Glomerular visceral epithelial cell (primary cell): ENCODE data around the gene GDI2.
"Not testable (repeated sequence)": the region's sequence is repeated elsewhere in the genome, so short reads cannot be mapped to it uniquely, and the experiment has no call there.

ENCODE experiments used
- DNase-seq: peaks from one replicate; pipeline ENCODE4 v3.0.0-alpha.2; 2016; ENCODE audit errors: extremely low spot score

Gene GDI2

DNA sequence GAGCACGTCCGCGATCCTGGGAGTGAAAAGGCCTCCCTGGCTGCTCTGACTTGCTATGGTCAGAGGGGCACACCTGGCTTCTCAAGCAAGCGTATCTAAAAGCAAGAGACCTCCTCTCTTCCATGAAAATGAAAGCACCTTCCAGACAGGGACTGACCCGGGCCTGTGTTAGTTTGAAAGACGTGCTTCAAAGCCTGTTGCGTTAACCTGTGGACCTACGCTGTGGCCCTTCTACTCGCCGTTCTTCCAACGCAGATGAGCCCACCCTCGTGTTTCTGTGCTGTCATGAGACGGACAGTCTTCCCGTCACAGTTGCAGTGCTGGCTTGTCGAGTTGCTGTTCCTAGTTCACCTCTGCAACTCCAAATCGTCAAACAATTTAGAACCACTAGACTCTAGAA, 15.5 kb upstream of the GDI2 start:
- no peak for DNase-seq

DNA sequence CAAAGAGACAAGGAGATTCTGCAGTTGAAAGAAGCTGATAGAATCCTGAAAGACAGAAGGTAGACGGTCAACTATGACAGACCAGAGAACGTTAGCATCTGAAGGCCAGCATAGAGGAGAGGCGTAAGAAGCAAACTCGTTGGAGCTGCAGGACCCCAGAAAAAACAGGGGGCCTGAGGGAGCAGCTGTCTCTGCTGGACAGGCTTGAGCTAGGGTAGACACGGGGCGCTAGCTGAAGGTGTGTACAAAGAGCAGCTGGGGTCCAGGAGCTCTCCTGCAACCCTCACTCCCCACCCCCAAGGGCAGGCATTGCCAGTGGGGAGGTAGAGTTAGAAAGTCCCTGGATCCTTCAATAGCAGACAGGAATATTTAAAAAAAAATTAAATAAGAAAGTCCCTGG, 14.6 kb upstream of the GDI2 start:
- DNase-seq: no peak

DNA sequence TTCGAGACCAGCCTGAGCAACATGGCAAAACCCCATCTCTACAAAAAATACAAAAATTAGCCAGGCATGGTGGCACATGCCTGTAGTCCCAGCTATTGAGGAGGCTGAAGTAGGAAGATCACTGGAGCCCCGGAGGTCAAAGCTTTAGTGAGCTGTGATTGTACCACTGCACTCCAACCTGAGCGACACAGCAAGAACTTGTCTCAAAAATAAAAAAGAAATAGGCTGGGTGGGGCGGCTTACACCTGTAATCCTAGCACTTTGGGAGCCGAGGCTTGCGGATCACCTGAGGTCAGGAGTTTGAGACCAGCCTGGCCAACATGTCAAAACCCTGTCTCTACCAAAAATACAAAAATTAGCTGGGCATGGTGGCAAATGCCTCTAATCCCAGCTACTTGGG, 13.3 kb upstream of the GDI2 start:
- not testable (repeated sequence) for DNase-seq

DNA sequence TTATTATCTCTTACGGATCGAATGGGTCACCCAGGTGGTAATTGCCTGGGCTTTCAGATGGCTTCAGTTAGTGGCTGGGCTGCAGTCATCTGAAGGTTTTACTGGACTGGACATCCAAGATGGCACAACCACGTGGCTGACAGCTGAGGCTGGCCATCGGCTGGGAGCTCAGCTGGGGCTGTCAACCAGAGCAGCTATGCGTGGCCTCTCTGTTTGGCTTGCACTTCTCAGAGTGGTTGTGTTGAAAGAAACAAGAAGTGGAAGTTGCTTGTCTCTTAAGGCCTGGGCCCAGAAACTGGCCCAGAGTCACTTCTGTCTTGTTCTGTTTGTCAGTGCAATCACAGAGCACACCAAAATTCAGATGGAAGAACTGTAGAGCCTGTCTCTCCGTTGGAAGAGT, 5.7 kb upstream of the GDI2 start:
- DNase-seq: no peak

DNA sequence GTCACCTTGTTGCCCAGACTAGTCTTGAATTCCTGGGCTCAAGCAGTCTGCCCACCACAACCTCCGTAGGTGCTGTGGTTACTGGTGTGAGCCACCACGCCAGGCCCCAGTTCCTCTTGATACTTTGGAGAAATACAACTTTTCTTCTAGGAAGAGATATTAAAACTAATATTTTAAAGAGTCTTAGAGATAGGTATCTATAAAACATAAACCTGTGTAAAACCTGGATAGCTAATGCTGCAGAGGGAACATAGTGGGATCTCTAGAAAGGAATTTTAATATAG, 4.8 kb upstream of the GDI2 start:
- no peak for DNase-seq

DNA sequence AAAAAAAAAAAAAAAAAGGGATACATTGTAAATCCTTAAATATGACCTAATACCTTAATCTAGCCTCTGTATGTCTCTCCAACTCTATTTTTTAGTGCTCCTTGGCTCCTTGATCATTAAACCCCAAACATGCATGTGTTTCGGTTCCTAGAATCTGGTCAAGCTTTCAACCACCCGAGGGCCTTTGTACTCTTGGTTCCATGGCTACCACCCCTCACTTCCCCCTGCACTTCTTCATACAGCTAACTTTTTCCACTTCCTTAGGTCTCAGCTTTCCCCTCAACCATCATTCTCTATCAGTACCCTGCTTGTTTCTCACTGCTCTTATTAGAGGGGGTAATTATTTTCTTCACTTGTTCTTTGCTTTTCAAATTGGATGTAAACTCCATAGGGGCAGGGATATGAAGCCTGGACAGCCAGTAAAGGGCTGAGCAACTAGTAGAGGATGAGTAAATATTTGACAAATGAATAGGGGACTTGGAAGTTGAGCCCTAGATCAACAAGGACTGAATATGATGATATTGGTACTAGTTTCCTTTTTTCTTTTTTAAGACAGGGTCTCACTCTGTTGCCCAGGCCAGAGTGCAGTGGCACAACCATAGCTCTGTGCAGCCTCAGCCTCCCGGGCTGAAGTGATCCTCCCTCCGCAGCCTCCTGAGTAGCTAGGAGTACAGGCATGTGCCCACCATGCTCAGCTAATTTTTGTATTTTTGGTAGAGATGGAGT, 4.3 kb upstream of the GDI2 start:
- no peak for DNase-seq

DNA sequence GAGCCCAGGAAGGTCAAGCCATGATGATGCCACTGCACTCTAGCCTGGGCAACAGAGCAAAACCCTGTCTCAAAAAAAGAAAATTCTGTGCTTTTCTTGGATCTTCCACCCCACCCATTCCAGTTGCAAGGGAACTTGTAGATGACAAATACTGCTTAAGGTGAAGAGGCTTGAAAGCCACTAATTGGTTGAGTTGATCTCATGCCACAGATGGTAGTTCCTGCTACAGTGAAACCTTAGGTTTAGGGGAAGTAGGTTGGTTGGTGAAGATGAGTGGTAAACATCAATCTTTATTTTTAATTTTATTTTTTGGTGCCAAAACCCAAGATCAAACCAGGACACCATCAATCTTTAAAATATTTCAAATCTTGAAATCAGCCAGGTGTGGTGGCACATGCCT, 2.9 kb upstream of the GDI2 start:
- no peak for DNase-seq

DNA sequence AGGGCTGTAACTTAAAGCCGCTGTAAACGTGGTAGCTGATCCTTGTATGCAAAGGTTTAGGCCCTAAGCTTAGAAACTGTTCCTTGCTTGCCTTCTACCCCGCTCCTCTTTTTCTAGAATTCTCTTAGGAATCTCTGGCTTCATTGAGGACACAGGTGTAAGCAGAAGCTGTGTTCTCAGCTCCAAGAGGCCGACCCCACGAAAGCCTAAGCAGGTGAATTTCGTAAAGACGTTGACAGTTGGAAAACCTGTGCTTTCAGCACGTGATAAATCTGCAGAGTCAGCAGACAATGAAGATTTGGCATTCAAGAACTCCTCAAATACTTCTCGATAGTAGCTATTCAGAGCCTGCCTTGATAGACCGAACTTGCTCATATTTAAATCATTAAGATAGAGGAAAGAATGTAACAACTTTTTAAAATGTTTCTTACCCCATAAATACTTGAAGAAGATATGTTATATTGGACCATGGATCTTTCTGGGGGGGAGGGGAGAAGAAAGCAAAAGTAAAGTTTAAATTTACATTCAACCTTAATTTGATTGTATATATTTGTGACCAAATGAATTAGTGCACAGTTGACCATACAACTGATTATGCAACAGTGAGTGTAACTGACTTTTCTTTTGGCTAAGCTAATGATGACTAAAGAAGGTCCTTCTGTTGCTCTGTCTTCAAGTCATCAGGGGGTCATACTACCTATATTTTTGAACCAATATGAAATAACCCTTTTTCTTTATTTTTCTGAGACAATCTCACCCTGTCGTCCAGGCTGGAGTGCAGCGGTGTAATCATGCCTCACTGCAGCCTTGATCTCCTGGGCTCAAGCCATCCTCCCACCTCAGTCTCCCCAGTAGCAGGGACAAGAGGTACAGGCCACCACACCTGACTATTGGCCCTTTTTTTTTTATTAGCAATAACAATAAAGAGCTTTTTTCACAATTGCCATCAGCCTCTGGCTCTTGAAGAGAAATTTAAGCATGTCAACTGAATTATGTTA, 1.2 kb upstream of the GDI2 start:
- DNase-seq: no peak

DNA sequence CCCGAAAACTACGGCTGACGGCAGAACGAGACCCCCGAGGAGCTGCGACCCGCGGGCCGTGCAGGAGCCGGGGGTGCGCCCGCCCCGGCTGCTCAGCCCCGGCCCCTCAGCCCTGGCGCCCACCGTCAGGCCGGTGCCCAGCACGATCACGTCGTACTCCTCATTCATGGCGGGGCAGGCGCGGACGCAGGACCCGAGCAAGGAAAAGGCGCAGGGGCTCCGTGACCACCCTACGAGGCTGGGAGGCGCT, 218 bp downstream of the GDI2 start:
- DNase-seq: no peak

DNA sequence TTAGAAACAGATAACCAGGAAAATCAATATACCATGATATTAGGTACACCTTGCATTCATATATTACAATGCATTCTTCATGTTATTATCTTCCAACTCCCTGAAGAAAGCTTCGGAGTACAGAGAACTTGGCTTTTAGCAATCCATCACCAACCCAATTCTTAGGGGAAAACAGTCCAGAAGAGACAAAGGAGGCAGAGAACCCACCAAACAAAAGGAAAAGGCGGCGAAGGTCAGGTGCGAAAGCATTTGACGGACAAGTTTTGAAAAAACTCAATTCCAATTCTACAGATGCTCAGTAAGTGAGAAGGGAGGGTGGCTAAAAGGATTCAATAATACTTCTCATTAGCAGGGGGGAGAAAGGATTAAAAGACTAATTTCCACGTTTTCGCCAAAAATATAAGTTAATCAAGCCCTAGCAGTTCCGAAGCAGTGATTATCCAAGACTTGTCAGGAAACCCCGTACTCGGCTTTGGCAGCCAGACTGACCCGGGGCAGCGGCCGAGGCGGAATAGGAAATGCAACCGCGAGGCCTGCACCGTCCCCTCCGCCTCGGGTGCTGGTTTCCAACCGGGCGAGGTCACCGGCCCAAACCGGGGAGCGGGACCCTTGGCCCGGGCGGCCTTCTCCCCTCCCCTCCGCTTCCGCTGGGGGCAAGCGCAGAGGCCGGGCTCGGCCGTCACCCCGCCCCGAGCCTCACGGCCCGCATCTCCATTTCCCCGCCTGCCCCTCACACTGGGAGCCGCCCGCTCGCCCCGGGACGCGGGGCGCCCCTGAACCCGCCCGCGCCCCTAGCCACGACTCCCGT, 747 bp downstream of the GDI2 start:
- DNase-seq: peak; percentile 48

DNA sequence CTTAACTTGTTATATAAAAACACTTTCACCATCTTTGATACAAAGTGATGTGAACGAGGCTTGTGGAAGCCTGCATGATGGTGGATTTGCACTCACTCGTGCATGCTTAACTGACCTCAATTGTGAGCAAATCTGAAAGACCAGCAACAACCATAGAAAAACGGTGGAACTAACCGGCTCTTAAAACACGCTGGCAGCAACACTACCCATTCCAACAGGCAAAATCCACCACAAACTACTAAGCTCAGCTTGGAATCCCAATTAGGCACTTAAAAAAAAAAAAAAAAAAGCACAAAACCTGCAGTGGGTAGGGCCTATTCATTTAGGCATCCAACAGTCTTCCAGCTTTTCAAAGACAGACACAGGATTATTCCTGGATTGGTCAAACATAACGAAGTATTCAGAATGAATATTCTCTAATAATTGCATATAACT, 1.8 kb downstream of the GDI2 start:
- DNase-seq: peak; percentile 35

DNA sequence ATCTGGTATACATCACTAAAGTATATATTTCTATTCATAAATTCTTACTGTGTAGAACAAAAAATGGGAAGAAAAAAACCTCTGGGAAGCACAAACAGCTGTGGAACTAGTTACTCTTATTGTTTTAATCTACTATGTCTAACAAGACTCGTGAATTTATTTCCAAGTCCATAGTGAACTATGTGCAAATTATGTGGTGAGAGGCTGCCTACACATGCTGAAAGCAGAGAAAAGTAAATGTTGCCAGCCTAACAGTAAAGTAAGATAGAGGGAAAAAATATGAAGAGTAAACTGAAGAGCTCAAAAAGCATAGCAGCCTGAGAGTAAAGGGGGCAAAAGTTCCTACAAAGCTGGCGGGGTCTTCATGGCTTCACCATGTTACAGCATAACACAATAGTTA, 3.0 kb downstream of the GDI2 start:
- no peak for DNase-seq

DNA sequence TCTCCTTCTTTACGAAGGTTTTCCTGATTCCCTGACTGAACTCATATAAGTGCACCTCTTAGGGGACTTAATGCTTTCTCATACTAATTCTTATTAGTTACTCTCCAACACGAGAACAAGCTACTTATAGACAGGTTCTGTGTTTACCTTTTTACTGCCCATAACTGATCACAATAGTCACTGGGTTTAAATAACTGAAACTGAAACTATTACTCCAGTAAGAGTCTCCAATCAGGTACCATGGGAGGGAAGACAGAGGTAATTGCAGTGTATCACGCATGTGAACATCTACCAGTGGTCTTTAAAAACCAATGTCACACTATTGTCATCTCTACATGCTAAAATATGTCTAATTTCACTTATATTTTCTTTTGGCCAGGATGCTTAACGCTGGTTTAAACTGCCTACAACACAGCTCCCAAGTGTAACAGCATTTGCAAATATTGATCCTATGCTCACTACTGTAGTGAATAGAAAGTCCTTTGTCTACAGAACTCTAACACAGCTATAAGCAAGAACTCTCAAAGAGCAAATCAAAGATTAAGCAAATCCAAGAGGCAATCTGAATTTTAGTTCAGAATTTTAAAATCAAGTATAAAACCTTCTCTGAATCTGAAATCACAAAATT, 3.6 kb downstream of the GDI2 start:
- peak; percentile 16 for DNase-seq

DNA sequence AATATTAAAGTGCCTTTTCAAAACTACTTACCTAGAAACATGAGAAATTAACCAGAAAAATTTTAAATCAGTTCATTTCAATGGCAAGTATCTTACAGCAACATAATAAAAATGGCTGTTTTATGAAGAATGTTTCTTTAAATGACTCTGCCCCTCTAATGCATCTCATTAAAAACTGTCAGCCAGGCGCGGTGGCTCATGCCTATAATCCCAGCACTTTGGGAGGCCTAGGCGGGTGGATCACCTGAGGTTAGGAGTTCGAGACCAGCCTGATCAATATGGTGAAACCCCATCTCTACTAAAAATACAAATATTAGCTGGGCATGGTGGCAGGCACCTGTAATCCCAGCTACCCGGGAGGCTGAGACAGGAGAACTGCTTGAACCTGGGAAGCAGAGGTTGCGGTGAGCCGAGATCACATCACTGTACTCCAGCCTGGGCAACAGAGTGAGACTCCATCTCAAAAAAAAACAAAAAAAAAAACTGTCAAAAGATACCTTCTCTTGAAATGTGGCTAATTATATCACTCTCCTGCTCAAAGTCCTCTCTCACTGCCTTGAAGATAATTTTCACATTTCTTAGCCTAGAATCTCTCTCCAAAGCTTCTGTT, 4.3 kb downstream of the GDI2 start:
- not testable (repeated sequence) for DNase-seq

DNA sequence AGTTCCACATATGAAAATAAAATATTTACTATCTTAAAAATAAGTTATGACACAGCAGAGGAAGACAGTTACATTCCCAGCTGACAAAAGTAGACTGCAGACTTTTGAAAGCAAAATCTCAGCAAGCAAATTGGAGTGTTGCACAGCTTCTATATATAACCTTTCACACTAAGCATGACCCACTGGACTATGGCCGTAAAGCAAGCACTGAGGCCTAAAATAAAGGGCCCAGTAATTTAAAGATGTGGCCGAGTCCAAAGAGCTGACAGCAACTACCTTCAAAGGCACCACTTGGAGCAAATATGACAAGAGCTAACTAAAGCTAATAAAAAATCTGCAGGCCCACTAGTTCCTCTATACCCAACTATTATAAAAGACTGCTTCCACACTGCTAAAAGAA, 6.5 kb downstream of the GDI2 start:
- DNase-seq: no peak

DNA sequence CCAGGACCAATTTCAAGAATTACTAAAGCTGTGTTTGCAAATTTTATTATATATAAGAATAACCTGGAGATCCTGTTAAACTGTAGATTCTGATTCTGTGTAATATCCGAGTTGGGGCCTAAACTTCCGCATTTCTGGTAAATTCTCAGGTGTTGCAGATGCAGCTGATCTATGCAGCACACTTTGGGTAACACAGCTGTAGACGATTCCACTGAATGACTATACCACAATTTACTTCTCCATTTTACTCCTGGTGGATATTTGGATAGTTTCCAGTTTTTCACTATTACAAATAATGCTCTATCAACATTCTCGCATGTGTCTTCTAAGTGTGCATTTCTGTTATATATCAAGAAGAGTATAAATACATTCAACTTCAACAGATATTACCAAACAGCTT, 7.5 kb downstream of the GDI2 start:
- DNase-seq: no peak

DNA sequence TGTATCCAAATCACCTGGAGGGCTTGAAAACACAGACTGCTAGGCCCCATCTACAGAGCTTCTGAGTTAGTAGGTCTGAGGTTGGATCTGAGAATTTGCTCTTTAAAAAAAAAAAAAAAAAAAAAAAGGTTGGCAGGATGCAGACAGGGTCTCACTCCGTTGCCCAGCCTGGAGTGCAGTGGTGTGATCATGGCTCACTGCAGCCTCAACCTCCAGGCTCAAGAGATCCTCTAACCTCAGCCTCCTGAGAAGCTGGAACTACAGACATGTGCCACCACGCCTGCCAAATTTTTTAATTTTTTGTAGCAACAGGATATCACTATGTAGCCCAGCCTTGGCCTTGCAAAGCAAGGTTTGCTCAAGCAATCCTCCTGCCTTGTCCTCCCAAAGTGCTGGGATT, 8.0 kb downstream of the GDI2 start:
- no peak for DNase-seq

DNA sequence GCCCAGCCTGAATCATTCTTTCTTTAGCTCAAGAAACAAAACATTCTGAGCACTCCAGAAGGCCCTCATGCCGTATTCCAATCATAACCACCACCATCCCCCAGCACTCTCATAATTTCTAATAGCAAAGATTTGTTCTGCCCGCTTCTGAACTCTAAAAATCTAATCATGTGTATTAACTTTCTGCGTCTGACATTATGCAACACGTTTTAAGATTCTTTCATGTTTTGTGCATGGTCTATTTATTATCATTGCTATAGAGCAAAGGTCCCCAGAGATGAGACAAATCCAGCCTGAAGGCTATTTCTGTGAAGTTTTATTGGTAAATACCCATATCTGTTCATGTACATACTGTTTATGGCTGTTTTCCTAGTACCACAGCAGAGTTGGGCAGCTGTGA, 8.8 kb downstream of the GDI2 start:
- DNase-seq: no peak

DNA sequence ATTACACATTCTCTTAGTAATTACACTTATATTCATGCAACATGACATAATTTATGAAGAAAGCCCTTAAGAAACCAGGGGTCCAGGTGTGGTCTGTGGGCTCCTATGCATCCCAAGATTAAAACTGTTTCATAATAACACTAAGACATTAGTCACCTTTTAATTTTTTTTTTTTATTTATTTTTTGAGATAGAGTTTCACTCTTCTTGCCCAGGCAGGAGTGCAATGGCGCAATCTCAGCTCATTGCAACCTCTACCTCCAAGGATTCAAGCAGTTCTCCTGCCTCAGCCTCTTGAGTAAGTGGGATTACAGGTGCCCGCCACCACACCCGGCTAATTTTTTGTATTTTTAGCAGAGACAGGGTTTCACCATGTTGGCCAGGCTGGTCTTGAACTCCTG, 12.5 kb downstream of the GDI2 start:
- no peak for DNase-seq

DNA sequence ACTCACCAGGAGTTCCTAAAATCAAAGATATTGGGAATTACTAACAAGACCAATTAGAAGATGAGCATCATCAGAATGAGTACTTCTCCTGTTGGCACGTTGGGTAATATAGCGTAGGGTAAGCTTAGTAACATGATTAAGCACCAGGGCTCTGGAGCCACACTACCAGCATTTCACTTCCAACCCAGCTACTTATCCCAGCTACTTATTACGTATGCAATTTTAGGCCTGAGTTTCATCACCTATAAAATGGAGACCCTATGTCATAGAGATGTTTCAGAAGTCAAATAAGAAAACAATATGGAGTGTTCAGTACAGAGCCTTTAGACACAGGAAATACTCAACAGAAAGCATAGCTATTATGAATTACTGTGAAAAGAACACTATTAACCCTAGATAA, 19.0 kb downstream of the GDI2 start:
- no peak for DNase-seq

DNA sequence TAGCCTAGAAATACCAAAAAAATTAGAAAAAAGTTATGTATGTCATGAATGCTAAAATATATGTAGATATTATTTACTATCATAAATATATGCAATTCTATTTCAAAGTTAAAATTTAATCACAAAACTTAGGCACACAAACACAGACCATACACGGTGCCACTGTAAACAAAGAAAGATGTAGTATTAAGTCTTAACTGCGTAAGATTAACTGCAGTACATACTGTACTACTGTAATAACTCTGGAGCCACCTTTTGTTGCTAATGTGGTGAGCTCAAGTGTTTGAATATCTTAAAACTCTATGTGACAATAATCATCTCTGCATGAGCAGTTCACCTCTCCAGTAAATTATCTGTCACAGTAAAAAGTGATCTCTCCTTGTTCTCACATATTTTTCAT, 23.6 kb downstream of the GDI2 start:
- DNase-seq: no peak

DNA sequence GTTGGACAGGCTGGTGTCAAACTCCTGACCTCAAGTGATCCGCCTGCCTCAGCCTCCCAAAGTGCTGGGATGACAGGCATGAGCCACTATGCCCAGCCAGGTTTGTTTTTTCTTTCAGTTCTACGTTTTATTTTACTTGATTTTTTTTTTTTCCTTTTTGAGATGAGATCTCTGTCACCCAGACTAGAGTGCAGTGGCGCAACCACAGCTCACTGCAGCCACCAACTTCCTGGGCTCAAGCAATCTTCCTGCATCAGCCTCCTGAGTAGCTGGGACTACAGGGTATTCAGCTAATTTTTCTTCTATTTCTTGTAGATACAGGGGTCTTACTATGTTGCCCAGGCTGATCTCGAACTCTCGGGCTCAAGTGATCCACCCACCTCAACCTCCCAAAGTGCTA, 24.3 kb downstream of the GDI2 start:
- no peak for DNase-seq
